Neural cell (in vitro differentiated cells): Measurements from ENCODE around the gene PNKD. TPM values are rescaled to one million over a fixed set of nuclear protein-coding genes. Genes with fewer than 3 reads are reported as not detected.

Experiments
- H2AFZ ChIP-seq: fragments of 200-600, 300-800 bp; sonication (generic), shearing (Covaris generic); 2 replicates; pipeline ENCODE4 v1.6.0; 2014; ENCODE audit warnings: low read depth, mild to moderate bottlenecking, antibody characterized with exemption, low read length, moderate library complexity
- H3F3A ChIP-seq: fragments of 200-600 bp; shearing (Covaris generic); 2 replicates; pipeline ENCODE4 v1.6.1; 2016; ENCODE audit warnings: mild to moderate bottlenecking, moderate library complexity, mixed read lengths, antibody characterized with exemption, low read length; ENCODE audit not compliant: insufficient read depth, poor library complexity, severe bottlenecking
- H3K27ac ChIP-seq: fragments of 200-600, 300-800 bp; sonication (generic), shearing (Covaris generic); 2 replicates; pipeline ENCODE4 v1.5.1; 2014; ENCODE audit warnings: mild to moderate bottlenecking, low read length, moderate library complexity
- H3K27me3 ChIP-seq: fragments of 300-800, 200-600 bp; sonication (generic), shearing (Covaris generic); 2 replicates; pipeline ENCODE4 v1.6.0; 2014; ENCODE audit warnings: mild to moderate bottlenecking, low read depth, low read length, moderate library complexity; ENCODE audit not compliant: insufficient read depth
- H3K36me3 ChIP-seq: fragments of 300-800, 200-600 bp; sonication (generic), shearing (Covaris generic); 2 replicates; pipeline ENCODE4 v1.5.1; 2014; ENCODE audit warnings: mild to moderate bottlenecking, antibody characterized with exemption, low read length, moderate library complexity; ENCODE audit not compliant: insufficient read depth
- H3K4me2 ChIP-seq: fragments of 300-800, 200-600 bp; sonication (generic), shearing (Covaris generic); 2 replicates; pipeline ENCODE4 v1.6.0; 2014; ENCODE audit warnings: mild to moderate bottlenecking, low read length
- H3K4me3 ChIP-seq: fragments of 300-800, 200-600 bp; sonication (generic), shearing (Covaris generic); 2 replicates; pipeline ENCODE4 v1.5.1; 2014; ENCODE audit warnings: mild to moderate bottlenecking, low read length, moderate library complexity
- H3K79me2 ChIP-seq: fragments of 200-600 bp; shearing (Covaris generic); replicated peaks from 2 replicates; pipeline ENCODE4 v1.6.0; 2014; ENCODE audit warnings: mild to moderate bottlenecking, low read length, moderate library complexity; ENCODE audit not compliant: insufficient read depth
- H3K9ac ChIP-seq: fragments of 300-800, 200-600 bp; sonication (generic), shearing (Covaris generic); 2 replicates; pipeline ENCODE4 v1.6.1; 2016; ENCODE audit warnings: mild to moderate bottlenecking, low read length, mixed read lengths
- H3K9me2 ChIP-seq: fragments of 200-600 bp; shearing (Covaris generic); 2 replicates; pipeline ENCODE4 v1.6.1; 2016; ENCODE audit warnings: mild to moderate bottlenecking, low read length, mixed read lengths; ENCODE audit not compliant: insufficient read depth
- H3K9me3 ChIP-seq: fragments of 200-600, 300-800 bp; sonication (generic), shearing (Covaris generic); 2 replicates; pipeline ENCODE4 v1.6.1; 2016; ENCODE audit warnings: mild to moderate bottlenecking, mixed run types, low read length, moderate library complexity, mixed read lengths
- H4K20me1 ChIP-seq: fragments of 200-600 bp; shearing (Covaris generic); 2 replicates; pipeline ENCODE4 v1.6.1; 2016; ENCODE audit warnings: mild to moderate bottlenecking, mixed run types; ENCODE audit not compliant: insufficient read depth
- CTCF ChIP-seq: fragments of 450-650 bp; IDR thresholded peaks from 2 replicates; pipeline ENCODE4 v1.5.1; 2014; ENCODE audit warnings: antibody characterized with exemption, mild to moderate bottlenecking, moderate library complexity; ENCODE audit not compliant: poor library complexity, severe bottlenecking
- EP300 ChIP-seq: fragments of 450-650 bp; conservative IDR thresholded peaks from 2 replicates; pipeline ENCODE4 v1.6.1; 2014; ENCODE audit warnings: antibody characterized with exemption, mild to moderate bottlenecking, moderate library complexity; ENCODE audit not compliant: poor library complexity, severe bottlenecking
- EZH2 ChIP-seq: fragments of 200-600, 300-800 bp; shearing (Covaris generic), sonication (generic); IDR thresholded peaks from 2 replicates; pipeline ENCODE4 v1.6.1; 2014; ENCODE audit warnings: antibody characterized with exemption, low read length, borderline replicate concordance, mild to moderate bottlenecking; ENCODE audit not compliant: insufficient read depth, poor library complexity, severe bottlenecking
- MXI1 ChIP-seq: fragments of 450-650 bp; conservative IDR thresholded peaks from 2 replicates; pipeline ENCODE4 v1.6.1; 2014; ENCODE audit warnings: antibody characterized with exemption, mild to moderate bottlenecking; ENCODE audit not compliant: poor library complexity, severe bottlenecking
- POLR2AphosphoS5 ChIP-seq: IDR thresholded peaks from 2 replicates; pipeline ENCODE4 v1.6.1; 2012
- RAD21 ChIP-seq: fragments of 450-650 bp; conservative IDR thresholded peaks from 2 replicates; pipeline ENCODE4 v1.6.1; 2014; ENCODE audit warnings: antibody characterized with exemption, mild to moderate bottlenecking, moderate library complexity
- REST ChIP-seq: IDR thresholded peaks from 2 replicates; pipeline ENCODE4 v1.6.1; 2012; ENCODE audit warnings: borderline replicate concordance
- SMC3 ChIP-seq: fragments of 450-650 bp; conservative IDR thresholded peaks from 2 replicates; pipeline ENCODE4 v1.6.1; 2014; ENCODE audit warnings: antibody characterized with exemption, mild to moderate bottlenecking, moderate library complexity; ENCODE audit not compliant: poor library complexity
- TAF1 ChIP-seq: IDR thresholded peaks from 2 replicates; pipeline ENCODE4 v1.6.1; 2012; ENCODE audit warnings: low read depth
- polyA plus RNA-seq: library from polyadenylated mRNA; depleted of rRNA; stranded (reverse); fragments of >200 nt; gene quantifications from 2 replicates; pipeline ENCODE4 v1.2.3, GENCODE V29; 2014

The PNKD gene
- polyA plus RNA-seq, 1 donor from 2014 or later = 59.7 TPM

- H3F3A ChIP-seq = no peaks in the 10 kb centered on the region
- H3K4me2 ChIP-seq = no peak overlapping the region
- no peak overlapping the region for H2AFZ ChIP-seq
- H3K4me3 ChIP-seq = no peak overlapping the region
- no peak overlapping the region for H3K27ac ChIP-seq
- H4K20me1 ChIP-seq = no peaks in the 10 kb centered on the region
- no peak for TF ChIP-seq EZH2
- no peak for TF ChIP-seq SMC3
- H3K79me2 ChIP-seq = no peaks in the 10 kb centered on the region
- no peaks in the 10 kb centered on the region for H3K36me3 ChIP-seq
- H3K27me3 ChIP-seq = peaks cover 16% of the 10 kb centered on the region
- H3K9me2 ChIP-seq = no peaks in the 10 kb centered on the region
- no peaks in the 10 kb centered on the region for H3K9me3 ChIP-seq
- H3K9ac ChIP-seq = no peak overlapping the region
These were observed 122.7 kb downstream of the PNKD start for GRCh38 chr2:218392891-218393462.

GRCh38 chr2:218393750-218394290 lies 123.5 kb downstream of the PNKD start:
- H3K27me3 ChIP-seq = peaks cover 25% of the 10 kb centered on the region
- H3K27ac ChIP-seq = no peak overlapping the region
- H3K4me2 ChIP-seq = no peak overlapping the region
- no peak overlapping the region for H3K9ac ChIP-seq
- no peak overlapping the region for H2AFZ ChIP-seq
- H3K4me3 ChIP-seq = no peak overlapping the region
- H3K9me3 ChIP-seq = no peaks in the 10 kb centered on the region
- no peaks in the 10 kb centered on the region for H4K20me1 ChIP-seq
- no peaks in the 10 kb centered on the region for H3K36me3 ChIP-seq
- H3F3A ChIP-seq = no peaks in the 10 kb centered on the region
- TF ChIP-seq RAD21 (no peak), REST (no peak), EZH2 (no peak), TAF1 (no peak), POLR2AphosphoS5 (no peak), SMC3 (no peak), EP300 (no peak), CTCF (no peak), MXI1 (no peak)
- no peaks in the 10 kb centered on the region for H3K9me2 ChIP-seq
- no peaks in the 10 kb centered on the region for H3K79me2 ChIP-seq
